Cortex of kidney (tissue), 1 donor: ENCODE results near the gene WDFY1.

ENCODE experiments used
- DNase-seq: peaks from one replicate; lab custom pipeline; 2025; lab: John Stamatoyannopoulos, UW

Gene WDFY1, protein sequence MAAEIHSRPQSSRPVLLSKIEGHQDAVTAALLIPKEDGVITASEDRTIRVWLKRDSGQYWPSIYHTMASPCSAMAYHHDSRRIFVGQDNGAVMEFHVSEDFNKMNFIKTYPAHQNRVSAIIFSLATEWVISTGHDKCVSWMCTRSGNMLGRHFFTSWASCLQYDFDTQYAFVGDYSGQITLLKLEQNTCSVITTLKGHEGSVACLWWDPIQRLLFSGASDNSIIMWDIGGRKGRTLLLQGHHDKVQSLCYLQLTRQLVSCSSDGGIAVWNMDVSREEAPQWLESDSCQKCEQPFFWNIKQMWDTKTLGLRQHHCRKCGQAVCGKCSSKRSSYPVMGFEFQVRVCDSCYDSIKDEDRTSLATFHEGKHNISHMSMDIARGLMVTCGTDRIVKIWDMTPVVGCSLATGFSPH

DNA sequence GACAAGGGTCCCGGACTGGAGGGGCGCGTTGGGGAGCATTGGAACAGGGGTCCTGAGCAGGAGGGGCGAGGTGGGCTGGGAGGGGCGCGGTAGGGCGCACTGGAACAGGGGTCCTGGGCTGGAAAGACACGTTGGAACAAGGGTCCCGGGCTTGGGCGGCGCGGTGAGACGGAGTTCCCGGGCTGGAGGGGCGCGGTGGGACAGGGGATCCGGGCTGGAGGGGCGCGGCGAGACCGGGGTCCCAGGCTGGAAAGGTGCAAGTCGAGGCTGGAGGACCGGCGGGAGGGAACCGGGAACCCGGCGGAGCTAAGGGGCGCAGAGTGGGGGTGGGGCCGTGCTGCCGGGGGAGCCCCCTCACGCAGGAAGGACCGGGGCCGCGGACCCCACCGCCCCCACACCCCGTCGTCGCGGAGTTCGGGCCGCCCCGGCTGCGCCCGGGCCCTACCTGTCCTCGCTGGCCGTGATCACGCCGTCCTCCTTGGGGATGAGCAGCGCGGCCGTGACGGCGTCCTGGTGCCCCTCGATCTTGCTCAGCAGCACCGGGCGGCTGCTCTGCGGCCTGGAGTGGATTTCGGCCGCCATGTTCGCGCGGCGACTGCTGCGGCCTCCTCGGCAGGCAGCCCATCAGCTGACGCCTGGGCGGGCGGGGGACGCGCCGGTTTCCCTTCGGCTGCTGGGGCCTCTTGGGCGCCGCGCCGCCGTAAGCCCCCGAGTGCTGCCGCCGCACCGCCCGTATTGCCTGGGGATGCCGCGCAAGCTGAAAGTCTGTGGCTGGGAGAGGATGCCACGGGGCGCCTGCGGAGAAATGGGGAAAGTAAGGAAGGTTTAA lies at the start of gene WDFY1:
Gene WDFY1 (minus strand): TSS at position 633 of the 829 bp plus-strand sequence. CDS start 51 bp downstream, at position 582.
- DNase-seq: peak; percentile 33

GRCh38 chr2:223994562-223995162 lies 49.5 kb upstream of the WDFY1 start:
- DNase-seq: no peak

GRCh38 chr2:223993634-223994232 lies 48.6 kb upstream of the WDFY1 start:
- no peak for DNase-seq

GRCh38 chr2:223991611-223992010 lies 46.5 kb upstream of the WDFY1 start:
- no peak for DNase-seq

DNA sequence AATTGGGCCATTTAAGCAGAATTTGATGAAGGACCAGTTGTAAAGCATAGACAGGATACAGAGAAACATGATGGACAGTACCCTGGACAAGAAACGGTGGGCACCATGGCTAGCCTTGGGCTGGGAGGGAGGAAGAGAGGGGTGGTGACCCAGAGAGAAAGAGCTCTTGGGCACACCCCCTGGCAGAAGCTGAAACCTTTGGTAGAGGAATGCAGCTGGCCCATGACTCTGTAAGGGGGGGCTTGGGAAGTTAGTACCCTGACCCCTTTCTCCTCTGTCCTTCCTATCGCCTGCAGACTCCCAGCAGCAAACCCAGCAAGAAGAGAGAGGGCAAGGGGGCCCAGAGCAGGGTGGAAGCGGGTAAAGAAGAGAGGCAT lies 44.7 kb upstream of the WDFY1 start:
- no peak for DNase-seq

GRCh38 chr2:223989206-223989855 lies 44.2 kb upstream of the WDFY1 start:
- DNase-seq: no peak

- no peak for DNase-seq
These were observed 36.1 kb upstream of the WDFY1 start for GRCh38 chr2:223981241-223981640.

- DNase-seq: no peak
These were observed 35.7 kb upstream of the WDFY1 start for GRCh38 chr2:223980803-223981202.

DNA sequence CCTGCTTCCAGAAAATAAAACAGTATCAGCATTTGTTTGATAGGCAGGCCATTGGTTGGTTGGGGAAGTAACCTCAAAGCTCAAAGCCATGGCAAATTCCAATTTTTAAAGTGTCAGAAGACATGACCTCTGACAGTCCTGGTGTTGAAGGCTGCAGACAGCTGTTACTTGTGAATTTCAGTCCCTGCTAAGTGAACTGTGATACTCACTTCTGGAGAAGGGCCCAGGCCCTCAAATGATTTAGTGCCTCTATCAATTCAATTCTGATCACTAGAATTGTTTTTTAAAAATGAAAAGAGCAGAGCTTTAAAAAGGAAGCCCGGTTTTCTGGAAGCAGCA lies 35.2 kb upstream of the WDFY1 start:
- DNase-seq: no peak

GRCh38 chr2:223979730-223980396 lies 34.7 kb upstream of the WDFY1 start:
- DNase-seq: no peak

DNA sequence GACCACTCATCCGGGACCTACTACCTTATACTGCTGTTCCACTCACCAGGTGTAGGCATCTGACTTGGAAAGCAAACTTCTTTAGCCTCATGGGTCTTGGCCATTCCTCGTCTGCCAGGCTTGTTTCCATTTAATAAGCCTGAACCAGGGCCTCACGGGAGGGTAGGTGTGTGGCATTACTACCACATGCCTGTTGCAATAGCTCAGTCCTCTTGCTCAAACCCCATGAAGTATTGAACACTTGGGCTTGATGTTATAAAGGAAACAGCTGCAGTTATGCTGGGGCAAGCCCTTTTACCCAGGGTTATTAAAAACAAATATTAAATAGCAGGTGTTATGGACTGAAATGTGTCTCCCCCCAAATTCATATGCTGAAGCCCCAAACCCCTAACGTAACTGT lies 33.3 kb upstream of the WDFY1 start:
- DNase-seq: no peak

DNA sequence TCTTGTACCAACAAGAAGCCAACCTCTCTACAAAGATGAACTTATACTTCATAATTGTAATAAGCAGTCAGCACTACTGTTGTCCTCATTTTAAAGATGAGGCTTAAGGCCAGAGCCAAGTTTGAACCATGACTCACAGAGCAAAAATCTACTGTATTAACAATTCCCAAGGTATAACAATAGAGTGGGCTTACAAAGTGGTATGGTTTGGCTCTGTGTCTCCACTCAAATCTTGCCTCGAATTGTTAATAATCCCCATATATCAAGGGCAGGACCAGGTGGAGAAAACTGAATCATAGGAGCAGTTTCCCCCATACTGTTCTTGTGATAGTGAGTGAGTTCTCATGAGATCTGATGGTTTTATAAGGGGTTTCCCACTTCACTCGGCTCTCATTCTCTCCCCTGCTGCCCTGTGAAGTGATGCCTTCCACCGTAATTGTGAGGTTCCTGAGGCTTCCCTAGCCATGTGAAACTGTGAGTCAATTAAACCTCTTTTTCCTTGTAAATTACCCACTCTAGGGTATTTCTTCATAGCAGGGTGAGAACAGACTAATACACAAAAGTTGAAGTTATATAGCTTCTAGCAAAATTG lies 31.6 kb upstream of the WDFY1 start:
- no peak for DNase-seq

DNA sequence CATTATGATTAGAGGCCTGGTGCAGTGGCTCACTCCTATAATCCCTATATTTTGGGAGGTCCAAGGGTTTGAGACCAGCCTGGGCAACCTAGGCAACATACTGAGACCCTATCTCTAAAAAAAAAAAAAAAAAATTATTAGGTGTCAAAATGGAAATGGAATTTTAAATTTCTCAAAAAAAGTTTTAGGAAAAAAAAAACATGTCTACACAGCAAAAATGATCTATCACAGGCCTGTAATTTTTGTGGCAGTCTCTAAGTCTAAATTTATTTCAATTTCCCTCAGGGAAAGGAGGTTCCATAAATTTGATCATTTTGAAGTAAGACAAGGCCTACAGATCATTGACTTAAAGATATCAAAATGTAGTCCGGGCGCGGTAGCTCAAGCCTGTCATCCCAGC lies 28.5 kb upstream of the WDFY1 start:
- no peak for DNase-seq

GRCh38 chr2:223972656-223973102 lies 27.5 kb upstream of the WDFY1 start:
- DNase-seq: no peak

DNA sequence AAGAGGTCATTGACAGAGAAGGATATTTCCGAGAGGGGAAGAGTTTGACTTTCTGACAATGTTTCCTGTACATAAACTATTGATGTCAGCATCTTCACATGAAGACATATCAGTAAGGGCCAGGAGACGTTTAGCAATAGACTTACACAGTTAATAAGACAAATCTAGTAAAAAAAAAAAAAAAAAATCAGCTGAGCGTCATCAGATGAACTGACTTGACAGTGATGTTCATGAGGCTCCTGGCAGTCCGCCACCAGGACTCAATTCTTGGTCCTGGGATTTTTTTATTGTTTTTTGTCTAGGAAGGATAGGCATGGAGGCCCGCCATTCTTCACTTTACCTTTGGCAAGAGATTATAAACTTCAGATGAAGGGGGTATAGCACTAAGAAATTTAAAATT lies 26.6 kb upstream of the WDFY1 start:
- DNase-seq: no peak

DNA sequence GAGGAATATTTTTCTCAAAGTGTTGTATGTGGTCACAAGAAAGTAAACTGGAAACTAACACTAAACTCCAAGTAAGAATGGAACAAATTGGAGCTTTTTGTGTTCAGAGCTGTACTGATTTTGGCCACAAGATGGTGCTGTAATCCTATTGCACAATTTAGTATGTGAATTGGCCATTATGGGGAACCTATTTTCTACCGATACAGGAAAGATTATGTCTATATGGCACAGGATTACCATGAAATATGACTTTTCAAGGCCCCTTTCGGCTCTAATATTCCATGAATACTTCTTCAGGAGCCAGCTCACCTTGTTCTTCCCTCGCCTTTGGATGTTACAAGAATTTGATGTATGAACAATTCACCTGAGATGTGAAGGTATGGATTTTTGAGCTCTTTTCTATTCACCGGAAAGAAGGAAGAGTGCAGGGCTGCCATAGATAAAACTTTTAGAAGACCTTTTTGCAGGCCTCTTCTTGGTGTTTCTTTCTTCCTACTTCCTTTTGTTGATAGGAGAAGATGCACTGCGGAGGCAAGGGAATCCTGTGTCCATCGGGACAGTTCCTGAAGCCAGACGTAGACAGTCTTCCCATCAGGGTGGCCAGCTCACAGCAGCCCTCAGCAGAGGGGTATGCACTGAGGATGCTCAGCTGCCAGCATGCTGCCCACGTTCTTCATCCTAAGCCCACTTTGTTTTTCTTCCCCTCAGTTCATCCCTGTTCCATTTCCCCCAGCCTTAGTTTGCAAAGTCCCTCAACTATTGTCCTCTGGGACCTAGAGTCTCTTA lies 25.4 kb upstream of the WDFY1 start:
- DNase-seq: no peak

- no peak for DNase-seq
These were observed 24.7 kb upstream of the WDFY1 start for GRCh38 chr2:223969856-223970255.

GRCh38 chr2:223969315-223969714 lies 24.2 kb upstream of the WDFY1 start:
- no peak for DNase-seq

- DNase-seq: no peak
These were observed 22.8 kb upstream of the WDFY1 start for GRCh38 chr2:223967981-223968380.

DNA sequence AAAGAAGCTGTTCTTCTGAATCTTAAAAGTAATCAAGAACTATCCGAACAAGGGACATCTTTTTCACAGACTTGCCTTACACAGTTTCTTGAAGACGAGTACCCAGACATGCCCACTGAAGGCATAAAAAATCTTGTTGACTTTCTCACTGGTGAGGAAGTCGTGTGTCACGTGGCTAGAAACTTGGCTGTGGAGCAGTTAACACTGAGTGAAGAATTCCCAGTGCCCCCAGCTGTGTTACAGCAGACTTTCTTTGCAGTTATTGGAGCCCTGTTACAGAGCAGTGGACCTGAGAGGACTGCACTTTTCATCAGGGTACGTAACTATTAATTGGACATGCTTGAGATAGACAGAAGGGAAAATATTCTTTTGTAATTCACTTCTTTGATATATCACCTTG lies 14.6 kb upstream of the WDFY1 start:
- DNase-seq: no peak
